Choroid plexus epithelial cell (primary cell): Measurements from ENCODE around the gene CPSF6.
A peak's percentile ranks its signal among the peaks of the same experiment; 100 is the strongest.
"Not testable (repeated sequence)": the region's sequence is repeated elsewhere in the genome, so short reads cannot be mapped to it uniquely, and the experiment has no call there.

Source experiments
- DNase-seq: peaks from one replicate; pipeline ENCODE4 v3.0.0-alpha.2; 2010; ENCODE audit warnings: low read depth
- H3K4me3 ChIP-seq: 2 replicates; pipeline ENCODE4 v1.5.1; 2011; ENCODE audit warnings: low read depth, mild to moderate bottlenecking, control low read depth, low read length, moderate library complexity
- TF ChIP-seq, protein P1 (sequence below): conservative IDR thresholded peaks from 2 replicates; pipeline ENCODE4 v1.5.1; 2011; ENCODE audit warnings: low read depth, mild to moderate bottlenecking, control low read depth, inconsistent platforms, low read length, moderate library complexity

Gene CPSF6, protein sequence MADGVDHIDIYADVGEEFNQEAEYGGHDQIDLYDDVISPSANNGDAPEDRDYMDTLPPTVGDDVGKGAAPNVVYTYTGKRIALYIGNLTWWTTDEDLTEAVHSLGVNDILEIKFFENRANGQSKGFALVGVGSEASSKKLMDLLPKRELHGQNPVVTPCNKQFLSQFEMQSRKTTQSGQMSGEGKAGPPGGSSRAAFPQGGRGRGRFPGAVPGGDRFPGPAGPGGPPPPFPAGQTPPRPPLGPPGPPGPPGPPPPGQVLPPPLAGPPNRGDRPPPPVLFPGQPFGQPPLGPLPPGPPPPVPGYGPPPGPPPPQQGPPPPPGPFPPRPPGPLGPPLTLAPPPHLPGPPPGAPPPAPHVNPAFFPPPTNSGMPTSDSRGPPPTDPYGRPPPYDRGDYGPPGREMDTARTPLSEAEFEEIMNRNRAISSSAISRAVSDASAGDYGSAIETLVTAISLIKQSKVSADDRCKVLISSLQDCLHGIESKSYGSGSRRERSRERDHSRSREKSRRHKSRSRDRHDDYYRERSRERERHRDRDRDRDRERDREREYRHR

DNA sequence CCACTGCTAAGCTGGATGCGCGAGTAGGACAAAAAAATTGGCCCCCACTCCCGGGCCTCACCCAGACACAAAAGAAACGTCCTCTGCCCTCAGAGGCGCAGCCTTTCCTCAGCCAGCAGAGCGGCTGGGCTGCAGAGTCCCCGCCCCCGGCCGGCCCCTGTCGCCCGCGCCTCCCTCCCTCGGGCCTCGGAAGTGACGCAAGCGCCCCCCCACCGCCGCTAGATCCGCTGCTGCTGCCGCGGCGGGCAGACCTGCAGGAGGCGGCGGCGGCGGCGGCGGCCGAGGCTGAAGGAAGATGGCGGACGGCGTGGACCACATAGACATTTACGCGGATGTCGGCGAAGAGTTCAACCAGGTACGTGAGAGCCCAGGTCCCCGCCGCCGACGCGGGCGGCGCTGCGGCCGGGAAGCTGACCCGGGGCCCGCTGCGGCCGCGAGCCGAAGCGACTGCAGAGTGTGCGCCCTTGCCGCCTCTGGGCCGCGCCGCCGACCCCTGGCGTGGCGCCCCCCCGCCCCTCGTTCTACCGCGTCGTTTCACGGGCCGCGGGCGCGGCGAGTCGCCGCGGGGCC lies at the start of gene CPSF6:
Gene CPSF6, plus strand, starts transcription at position 218 of the 570 bp plus-strand sequence. Its CDS starts 78 bp downstream, at position 296.
- DNase-seq: peak; percentile 92
- peak within 1 kb of the TSS; percentile 77 for H3K4me3 ChIP-seq
- TF ChIP-seq, protein P1, sequence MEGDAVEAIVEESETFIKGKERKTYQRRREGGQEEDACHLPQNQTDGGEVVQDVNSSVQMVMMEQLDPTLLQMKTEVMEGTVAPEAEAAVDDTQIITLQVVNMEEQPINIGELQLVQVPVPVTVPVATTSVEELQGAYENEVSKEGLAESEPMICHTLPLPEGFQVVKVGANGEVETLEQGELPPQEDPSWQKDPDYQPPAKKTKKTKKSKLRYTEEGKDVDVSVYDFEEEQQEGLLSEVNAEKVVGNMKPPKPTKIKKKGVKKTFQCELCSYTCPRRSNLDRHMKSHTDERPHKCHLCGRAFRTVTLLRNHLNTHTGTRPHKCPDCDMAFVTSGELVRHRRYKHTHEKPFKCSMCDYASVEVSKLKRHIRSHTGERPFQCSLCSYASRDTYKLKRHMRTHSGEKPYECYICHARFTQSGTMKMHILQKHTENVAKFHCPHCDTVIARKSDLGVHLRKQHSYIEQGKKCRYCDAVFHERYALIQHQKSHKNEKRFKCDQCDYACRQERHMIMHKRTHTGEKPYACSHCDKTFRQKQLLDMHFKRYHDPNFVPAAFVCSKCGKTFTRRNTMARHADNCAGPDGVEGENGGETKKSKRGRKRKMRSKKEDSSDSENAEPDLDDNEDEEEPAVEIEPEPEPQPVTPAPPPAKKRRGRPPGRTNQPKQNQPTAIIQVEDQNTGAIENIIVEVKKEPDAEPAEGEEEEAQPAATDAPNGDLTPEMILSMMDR: no peak

- peak; percentile 20 for DNase-seq
- TF ChIP-seq, protein P1: peak; percentile 47
- no peak overlapping the region for H3K4me3 ChIP-seq
These were observed 42.8 kb upstream of the CPSF6 start for GRCh38 chr12:69196302-69197288.

DNA sequence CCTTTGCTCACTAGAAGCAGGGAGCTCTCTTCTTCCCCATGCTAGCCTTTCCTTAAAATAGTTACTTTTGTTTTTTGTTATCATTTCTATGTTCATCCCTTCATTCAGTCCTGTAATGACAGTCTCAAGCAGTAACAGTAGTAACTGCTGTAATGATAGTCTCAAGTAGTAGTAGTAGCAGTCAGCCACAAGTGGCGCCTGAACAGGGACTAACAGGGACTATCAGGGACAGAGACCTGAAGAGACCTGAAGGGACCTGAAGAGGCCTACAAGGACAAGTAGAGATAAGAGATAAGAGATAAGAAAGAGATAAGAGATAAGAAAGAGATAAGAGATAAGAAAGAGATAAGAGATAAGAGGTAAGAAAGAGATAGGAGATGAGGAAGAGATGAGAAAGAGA lies 39.4 kb upstream of the CPSF6 start:
- not testable (repeated sequence) for H3K4me3 ChIP-seq, DNase-seq

DNA sequence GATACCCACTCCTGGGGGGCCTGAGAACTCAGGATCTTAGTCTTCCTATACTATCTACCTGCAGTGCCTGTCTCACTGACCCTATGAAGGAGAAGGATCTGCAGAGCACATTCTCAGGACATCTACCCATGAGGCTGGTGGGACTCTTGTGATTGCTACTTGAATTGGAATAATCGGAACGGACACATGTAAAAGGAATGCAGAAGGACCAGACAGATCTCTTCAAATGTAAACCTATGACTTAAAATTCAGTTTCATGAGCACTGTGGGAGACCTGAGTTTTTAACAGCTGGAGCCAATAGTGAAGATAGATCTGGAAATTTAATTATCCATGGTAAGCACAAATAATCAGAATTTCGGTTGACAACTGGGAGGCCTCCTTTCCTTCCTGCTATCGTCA lies 35.2 kb upstream of the CPSF6 start:
- TF ChIP-seq, protein P1: no peak
- no peak overlapping the region for H3K4me3 ChIP-seq
- DNase-seq: no peak

- no peak for DNase-seq
- TF ChIP-seq, protein P1: no peak
These were observed 28.7 kb upstream of the CPSF6 start for GRCh38 chr12:69210661-69211060.

GRCh38 chr12:69211160-69211559 lies 28.2 kb upstream of the CPSF6 start:
- no peak for DNase-seq
- TF ChIP-seq, protein P1: no peak
- H3K4me3 ChIP-seq: no peak overlapping the region

More at GRCh38 chr12:69210661-69211060, 28.7 kb upstream of the CPSF6 start:
- H3K4me3 ChIP-seq: no peak overlapping the region
